ENCODE results near the gene NR6A1.

The NR6A1 gene

DNA sequence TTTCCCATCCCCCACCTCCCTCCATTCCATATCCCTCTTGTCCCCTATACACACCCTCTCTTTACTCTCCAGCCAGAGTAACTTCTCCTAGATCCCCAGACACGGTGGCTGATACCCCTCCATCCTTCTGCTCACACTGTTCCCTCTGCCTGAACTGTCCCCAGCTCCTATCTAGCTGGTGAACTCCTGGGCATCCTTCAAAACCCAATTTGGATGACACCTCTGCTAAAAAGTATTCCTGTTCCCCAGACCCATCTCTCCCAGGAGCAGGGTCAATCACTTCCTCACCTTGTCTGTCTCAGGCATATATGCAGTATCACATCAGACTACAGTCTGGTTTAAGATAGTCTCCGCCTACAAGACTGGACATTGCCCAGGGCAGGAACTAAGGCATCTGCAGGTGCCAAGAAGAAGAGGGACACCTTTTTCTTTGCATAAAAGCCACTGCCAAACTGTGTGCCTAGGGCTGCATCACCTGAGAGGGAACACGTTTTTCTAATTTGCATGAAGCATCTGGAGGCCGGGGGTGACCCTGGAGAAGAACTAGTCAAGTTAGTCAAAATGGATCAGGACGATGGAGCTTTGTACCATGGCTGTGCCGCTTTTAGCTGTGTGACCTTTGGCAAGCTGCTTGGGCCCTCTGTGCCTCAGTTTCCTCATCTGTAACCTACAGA is 291.0 kb downstream of the NR6A1 start:
- no peak for DNase-seq

DNA sequence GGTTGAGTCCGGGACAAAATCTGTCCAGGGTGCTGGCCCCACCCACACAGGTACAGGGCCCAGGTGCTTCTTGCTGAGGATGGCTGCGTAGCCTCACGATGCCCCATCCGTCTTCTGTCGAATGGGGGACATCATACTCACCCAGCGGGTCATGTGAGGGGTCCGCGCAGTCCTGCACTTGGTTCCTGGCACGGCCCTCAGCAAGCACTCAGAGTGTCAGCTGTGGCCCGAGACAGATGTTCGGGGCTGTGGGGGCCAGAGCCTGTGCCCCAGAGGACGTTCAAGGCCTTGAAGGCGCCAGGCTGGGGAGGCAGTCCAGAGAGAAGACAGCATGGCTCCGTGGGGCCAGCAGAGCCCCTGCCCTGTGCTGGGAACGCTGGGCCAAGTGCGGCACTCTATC is 291.7 kb downstream of the NR6A1 start:
- no peak for DNase-seq

DNA sequence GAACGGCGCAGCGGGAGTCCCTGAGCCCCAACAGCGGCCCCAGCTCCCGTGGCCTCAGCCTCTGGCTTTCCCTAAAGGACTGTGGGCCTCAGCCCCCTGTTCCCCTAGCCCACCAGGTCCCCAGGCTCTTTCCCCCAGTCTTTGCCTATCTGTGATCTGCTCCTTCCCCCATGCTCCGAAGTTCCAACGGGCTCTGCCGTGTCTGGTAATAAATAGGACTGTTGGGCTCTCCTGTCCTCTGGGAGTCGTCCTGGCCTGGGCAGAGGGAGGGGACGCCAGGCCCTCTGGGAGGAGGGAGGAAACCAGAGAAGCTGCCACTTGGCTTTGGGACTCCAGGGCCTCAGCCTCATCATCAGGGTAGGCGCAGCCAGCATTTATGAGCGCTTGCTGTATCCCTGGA is 292.8 kb downstream of the NR6A1 start:
- DNase-seq = no peak

DNA sequence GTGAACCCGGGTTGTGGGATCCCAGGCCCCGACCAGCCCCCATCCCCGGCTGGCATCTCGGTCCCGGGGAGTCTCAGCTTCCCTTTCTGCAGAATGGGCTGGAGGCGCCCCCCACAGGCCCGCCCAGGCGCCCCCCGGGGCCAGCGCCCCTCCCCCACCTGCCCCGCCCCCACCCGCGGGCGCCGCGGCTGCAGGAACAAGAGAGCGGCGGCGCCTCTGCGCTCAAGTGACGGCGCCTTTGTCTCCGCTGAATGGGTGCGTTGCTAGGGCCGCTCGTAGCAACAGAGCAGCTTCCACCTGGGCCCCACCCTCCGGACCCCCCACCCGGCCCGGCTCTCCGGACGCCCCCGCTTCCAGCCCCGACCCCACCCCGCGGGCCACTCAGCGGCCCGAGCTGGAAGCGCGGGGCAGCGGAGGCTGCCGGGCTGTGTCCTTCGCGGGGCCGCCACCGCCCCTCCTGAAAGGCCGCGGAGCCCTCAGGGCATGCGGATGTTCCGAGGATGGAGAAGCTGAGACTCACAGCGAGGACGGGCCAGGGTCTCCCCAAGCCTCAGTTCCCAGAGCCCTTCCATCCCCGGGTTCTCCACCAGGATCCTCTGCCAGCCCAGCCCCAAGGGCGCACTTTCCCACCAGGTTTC is 293.3 kb downstream of the NR6A1 start:
- no peak for DNase-seq

DNA sequence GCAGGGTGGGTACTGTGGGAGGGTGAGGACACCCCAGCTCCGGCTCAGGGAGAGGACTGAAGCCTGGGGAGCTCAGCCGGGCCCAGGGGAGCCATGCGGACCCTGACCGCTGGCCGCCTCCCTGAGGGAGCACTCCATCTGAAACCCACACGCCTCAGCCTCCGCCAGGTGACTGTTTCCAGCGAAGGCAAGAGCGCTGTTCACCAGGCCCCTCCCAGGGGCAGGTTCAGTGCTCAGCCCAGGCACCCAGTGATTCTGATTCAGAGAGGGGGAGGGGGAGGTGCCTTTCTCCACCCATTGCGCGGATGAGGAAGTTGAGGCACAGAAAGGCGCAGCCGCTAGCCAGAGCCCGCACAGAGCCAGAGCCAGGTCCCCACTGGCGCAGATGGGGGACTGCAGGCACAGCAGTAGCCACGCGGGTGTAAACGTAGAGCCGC is 293.9 kb downstream of the NR6A1 start:
- no peak for DNase-seq

DNA sequence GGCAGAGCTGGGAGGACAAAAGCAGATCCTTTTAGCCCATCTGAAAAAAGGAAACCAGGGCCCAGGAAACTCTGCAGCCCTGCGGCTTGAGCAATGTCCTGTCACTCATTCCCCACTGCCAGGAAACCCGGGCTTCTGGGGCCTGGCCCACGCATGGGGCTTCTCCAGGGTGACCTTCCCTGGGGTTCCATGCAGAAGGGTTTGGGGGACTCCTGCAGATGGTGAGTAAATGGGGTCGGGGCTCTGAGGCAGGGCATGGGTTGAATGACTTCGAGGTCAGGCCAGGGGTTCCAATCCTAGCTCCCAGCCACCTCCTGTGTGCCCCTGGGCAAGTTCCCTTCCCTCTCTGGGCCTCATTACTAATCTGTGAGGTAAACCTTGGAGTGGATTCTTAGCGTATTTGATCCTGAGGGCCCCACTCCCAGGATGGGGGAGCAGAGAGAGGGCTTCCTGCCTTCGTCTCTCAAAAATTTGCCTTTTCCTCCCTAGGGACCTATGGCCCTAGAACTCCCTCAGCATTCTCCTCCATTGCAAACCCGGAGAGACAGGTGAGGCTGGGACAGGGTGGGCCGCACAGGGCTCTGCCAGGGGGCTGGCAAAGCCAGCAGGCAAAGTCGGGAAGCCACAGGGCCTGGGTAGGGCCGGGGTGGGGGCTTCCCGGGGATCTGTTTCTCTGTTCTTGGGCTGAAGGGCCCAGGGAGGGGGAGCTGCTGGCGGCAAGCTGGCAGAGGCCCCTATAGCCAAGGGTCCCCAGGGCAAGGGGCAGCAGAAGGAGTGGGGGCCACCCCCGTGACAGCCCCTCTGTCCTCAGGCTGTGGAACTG is 295.0 kb downstream of the NR6A1 start:
- no peak for DNase-seq

DNA sequence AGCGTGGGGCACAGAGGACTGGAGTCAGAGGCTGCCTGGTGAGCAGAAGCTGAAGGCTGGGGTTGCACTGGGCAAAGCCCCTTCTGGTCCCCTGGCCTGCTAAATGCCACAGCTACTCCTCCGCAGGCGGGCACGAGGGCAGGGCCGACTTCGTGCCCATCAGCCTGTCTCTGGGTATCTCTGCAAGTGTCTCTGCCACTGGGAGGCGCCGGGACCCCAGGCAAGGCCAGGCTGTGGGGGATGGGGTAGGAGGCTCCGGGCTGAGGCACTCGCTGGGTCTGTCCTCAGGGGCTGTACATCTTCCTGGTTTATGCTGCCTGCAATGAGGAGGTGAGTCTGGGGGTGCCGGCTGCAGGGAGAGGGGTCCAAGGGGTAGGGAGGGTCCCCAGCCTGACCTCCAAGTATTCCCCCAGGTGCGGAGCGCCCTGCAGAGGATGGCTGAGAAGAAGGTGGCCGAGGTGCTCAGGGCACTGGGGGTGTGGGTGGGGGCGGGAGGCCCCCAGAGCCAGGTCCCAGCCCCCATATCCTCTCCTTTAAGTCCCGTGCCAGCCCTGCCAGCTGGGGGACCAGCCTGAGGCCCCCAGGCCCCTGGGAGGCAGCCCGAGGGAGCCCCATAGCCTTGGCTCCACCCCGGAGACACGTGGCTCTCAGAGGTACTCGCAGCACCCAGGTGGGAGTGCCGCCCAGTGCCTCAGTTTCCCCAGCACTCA is 295.8 kb downstream of the NR6A1 start:
- DNase-seq = no peak

DNA sequence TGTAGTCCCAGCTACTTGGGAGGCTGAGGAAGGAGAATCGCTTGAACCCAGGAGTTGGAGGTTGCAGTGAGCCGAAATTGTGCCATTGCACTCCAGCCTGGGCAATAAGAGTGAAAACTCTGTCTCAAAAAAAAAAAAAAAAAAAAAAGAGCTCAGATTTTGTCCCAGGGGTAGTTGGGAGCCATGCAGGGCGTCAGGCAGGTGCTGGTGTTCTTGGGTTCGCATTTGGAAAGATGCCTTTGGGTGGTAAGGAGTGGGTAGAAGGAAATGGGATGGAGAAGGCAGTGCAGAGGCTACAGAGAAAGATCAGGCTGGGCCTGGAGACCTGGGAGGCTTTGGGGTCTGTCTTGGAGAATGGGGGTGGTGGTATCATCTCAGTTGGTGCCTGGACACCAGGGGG is 297.0 kb downstream of the NR6A1 start:
- DNase-seq = no peak

DNA sequence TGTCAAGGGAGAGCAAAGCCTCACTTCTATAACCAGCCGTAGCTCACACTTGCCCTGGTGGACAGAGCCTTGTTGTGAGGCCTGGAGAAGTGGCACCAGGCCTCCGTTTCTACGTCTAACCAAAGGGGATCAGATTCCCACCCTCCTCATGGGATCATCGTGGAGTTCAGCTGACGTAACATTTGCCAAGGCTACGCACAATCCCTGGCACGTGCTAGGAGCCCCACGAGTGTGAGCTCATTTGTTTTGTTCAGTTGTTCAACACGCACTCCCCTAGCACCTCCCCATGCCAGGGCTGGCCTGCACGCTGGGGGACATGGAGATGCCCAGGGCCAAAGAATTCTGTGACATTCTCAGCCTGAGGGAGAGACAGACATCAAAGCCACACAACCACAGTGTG is 297.8 kb downstream of the NR6A1 start:
- DNase-seq = no peak

DNA sequence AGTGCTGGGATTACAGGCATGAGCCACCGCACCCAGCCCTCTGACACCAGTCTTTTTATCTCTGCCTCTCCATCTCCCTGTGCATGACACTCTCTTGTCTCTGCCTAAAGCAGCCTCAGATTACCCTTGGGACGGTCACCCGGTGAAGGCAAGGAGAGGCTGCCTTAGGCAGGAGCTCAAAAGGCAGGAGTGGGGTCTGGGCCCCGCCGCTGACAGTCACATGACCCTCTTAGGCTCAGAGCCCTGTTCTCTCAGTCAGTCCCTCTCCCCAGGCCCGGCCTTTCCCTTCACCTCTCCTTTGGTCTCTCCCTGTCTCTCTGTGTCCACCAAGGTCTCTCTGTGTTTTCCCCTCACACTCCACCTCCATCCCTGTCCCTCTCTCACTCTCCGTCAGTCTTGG is 298.3 kb downstream of the NR6A1 start:
- DNase-seq = no peak

DNA sequence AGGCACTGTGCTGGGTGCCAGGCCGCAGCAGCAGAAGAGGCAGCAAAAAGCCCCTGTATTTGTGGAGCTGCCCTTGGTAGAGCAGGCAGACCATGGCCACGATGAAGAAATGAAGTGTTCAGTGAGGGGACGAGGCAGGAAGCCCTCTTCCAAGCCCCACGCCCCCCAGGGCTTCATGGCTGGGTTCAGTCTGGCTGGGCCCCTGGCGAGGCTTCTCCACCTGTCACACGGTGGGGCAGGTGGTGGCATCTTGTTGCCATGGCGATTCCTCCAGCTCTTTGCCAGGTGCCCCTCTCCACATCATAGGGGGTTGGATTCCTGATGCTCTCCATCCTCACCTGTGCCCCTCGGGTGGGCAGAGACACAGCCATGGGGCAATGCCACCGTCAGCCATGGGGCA is 299.4 kb downstream of the NR6A1 start:
- DNase-seq = no peak

DNA sequence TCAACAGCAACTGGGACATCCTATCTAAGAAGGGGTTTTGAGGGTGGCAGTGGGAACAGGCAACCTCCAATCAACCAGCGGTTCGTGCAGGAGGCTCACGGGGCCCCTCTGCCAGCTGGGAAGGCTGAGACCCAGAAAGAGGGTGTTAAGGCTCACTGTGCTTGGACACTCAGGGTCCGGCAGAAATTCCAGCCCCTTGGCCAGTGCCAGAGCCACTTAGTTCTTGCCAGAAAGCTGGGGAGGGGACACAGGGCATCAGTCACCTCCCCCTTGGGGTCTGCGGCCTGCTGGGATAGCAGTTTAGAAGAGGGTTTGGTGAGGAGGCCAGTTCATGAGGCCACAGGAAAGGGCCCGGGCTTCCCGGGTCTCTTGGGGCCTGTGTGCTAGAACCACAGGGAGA is 300.4 kb downstream of the NR6A1 start:
- no peak for DNase-seq

DNA sequence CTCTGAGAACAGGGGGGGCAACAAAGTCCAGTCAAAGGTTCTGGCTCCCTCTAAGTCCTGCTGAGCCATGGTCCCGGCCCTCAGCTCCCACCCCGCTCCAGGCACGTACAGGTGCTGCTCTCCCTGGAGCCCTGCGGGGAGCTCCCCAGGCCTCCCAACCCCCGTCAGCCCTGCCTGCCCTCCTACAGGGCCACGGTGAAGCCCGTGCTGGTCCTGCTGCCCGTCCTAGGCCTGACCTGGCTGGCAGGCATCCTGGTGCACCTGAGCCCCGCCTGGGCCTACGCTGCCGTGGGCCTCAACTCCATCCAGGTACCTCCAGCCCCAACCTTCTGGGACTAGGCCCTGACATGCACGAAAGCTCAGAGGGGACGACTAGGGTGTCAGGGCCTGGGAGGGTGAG is 300.8 kb downstream of the NR6A1 start:
- DNase-seq = no peak

DNA sequence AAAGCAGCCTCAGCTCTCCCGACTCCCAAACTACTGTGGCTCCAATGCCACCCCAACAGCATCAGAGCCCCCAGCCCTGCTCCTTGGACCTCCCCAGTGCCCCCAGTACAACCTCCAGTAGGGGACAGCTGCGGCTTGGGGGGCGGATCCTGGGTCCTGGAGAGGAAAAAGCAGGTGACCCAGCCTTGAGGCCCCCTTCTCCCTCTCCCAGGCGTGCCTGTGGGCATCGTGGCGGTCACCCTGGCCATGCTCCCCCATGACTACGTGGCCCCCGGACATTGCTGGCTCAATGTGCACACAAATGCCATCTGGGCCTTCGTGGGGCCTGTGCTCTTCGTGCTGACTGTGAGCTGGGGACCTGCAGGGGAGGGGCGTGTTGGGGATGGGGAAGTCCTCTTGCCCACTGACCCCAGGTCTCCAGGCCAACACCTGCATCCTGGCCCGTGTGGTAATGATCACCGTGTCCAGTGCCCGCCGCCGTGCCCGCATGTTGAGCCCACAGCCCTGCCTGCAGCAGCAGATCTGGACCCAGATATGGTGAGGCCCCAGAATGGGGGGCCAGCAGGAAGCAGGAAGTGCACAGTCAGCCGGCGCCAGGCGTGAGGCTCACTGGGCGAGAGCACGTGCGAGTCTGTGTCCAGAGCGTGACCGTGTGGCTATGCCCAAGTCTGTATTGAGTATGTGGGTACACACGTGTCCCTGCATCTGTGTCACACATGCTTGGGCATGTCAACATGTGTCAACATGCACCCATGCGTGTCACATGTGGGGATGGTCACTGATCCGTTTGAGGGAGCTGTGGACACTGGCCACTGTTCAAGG is 301.9 kb downstream of the NR6A1 start:
- no peak for DNase-seq

DNA sequence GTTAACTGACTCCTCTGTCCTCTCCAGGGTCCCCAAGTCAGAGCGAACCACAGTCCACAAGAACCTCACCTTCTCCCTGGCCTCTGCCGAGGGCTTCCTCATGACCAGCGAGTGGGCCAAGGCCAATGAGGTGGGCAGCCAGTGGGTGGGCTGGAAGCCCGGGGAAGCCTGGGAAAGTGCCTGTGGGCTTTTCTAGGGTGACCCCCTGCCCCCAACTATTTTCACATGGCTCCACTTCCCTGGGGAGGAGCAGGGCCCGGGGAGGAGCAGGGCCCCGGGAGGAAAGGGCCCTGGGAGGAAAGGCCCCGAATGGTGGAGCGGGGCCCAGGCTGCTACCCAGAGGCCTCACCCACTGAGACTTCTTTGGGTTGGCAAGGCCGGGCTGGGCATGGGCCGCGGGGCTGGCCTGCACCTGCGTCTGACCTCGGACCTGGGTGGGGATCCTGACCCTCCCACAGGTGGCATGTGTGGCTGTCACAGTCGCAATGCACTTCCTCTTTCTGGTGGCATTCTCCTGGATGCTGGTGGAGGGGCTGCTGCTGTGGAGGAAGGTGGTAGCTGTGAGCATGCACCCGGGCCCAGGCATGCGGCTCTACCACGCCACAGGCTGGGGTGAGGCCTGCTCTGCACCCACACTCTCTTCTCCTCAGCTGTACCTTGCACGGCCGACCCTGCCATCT is 302.9 kb downstream of the NR6A1 start:
- no peak for DNase-seq

DNA sequence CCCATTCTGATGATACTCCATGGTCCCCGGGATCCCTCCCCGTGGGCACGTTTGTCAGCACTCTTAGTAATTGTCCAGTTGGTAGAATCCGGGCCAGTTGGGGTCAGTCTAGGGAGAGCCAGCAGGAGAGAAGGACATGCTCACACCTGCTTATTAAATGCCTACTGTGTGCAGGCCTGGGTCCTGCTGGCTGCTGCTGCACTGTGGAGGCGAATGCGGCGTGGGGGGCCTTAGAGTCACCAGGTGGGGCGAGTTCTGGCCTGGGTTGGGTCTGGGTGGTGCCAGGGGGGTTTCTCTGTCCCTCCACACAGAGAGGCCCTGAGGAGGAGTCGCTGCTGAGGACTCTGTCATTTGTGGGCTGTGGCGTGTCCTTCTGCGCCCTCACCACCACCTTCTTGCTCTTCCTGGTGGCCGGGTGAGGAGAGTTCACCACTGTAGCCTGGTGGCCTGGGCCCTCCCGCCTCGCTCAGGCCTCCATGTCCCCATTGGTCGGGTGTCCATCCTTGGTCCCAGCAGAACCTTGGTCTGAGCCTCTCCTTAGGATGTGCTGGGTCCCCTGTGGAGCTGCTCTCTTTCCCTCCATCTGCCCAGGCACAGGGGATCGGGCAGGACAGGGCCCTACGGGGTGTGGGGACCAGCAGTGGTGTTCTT is 303.6 kb downstream of the NR6A1 start:
- no peak for DNase-seq

All from SIG-M5 (cell line).